Activated CD4-positive, alpha-beta T cell treated with anti-CD3 and anti-CD28 coated beads, Interleukin-2, Interleukin-4, amounts not matched to agents 100 ng/mL and 50 ng/mL, durations not matched to agents 16 hours and 8 hours (primary cell): ENCODE measurements around the gene CNKSR3.

Experiments
- DNase-seq: peaks from one replicate; pipeline ENCODE4 v3.0.0-alpha.2; 2020; ENCODE audit warnings: low spot score

Gene CNKSR3

DNA sequence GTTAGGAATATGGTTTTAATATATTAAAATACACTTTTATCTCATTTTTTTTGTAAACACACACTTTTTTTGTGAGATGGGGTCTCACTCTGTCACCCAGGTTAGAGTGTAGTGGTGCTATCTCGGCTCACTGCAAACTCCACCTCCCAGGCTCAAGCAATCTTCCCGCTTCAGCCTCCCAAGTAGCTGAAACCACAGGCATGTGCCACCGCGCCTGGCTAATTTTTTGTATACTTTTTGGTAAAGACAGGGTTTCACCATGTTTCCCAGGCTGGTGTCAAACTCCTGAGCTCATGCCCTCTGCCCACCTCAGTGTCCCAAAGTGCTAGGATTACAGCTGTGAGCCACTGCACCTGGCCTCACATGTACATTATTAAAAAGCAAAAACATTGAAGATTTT lies 164.7 kb downstream of the CNKSR3 start:
- no peak for DNase-seq

DNA sequence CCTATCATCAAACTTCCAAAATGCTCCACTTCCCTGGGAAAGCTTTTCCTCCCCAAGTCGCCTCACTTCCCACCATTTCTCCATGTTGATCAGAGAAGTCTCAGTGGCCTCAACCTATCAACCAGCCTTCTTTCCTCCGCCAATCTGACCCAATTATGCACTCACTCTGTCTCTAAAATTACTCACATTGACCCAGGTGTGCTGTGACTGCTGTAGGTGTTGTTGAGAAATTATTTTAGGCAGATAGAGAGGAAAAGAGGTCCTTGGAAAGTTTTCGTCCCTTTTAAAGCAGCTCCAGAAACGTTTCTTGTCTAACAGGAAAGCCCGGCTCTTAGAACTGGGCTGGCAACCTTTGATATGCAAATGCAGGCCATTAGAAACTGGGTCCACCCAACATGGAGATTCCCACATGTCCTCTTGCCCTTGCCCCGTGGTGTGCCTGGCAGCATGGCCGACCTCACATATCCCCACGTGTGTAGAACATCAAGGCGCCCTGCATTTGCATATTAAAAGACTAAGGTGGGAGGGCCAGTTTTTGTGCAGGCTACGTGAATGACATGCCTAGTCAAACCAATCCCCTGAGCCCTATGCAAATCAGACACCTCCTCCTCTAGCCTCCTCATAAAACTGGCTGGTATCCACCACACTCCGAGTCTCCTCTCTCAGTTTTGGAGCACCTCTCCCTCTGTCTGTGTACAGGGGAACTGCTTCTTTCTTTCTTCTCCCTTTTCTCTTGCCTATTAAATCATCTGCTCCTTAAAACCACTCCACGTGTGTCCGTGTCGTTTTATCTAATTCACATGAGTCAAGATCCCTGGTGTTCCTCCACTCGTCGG lies 166.8 kb downstream of the CNKSR3 start:
- DNase-seq = no peak

DNA sequence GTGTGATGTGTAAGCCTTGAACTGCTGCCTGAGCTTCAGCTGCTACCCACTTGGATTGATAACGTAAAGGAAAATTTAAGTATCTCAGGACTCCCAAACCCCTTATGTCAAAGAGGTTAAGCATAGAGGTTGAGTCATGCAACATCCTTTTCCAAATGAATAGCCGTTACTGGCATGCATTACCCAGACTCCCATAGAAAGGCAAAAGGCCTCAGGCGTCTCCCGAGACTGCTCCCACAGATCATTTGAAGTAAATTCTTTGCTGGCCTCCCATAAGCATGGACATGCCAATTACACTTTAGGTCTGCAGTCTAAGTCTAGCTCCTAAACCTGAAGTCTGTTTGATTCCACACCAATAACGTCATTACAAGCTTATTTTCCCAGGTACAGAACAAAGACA lies 168.6 kb downstream of the CNKSR3 start:
- no peak for DNase-seq

DNA sequence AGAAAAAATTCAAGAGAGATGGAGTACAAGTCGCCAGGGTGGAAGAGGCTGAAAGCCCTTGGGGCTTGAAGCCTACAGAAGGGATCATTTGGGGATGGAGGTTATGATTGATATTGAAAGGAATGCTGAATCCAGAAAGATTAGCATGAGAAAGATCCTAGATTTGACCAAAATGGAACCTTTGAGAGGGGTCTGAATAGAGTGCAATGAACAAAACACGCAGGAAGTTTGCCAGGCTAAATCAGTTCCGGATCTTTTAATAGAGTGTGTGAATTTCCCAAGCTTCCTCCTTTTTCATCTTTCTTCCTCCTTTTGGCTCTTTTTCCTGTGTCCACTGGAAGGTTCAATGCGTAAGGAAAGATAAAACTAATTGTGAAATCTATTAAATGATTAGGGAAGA lies 169.1 kb downstream of the CNKSR3 start:
- no peak for DNase-seq
